Sigmoid colon (tissue), 7 donors: ENCODE results near the gene GOLPH3. TPM values are rescaled to one million over a fixed set of nuclear protein-coding genes. Genes with fewer than 3 reads are reported as not detected.
A peak's percentile ranks its signal among the peaks of the same experiment; 100 is the strongest.

Experiments
- DNase-seq: peaks from one replicate; pipeline ENCODE4 v3.0.0-alpha.2; 2019
- H3K27ac ChIP-seq, 4 donors: fragments of 200-600 bp; sonication (generic); one replicate each; pipeline ENCODE4 v1.5.1; 2016 to 2019; ENCODE audit warnings: mild to moderate bottlenecking in 1 of 4
- H3K27me3 ChIP-seq, 3 donors: fragments of 200-600 bp; sonication (generic); one replicate each; pipeline ENCODE4 v1.5.1; 2019; ENCODE audit warnings: mild to moderate bottlenecking in 1 of 3
- H3K36me3 ChIP-seq, 4 donors: fragments of 200-600 bp; sonication (generic); one replicate each; pipeline ENCODE4 v1.5.1; 2016 to 2019
- H3K4me1 ChIP-seq, 4 donors: fragments of 200-600 bp; sonication (generic); one replicate each; pipeline ENCODE4 v1.5.1; 2017 to 2019
- H3K4me3 ChIP-seq, 4 donors: fragments of 200-600 bp; sonication (generic); one replicate each; pipeline ENCODE4 v1.5.1; 2017 to 2019; ENCODE audit warnings: mild to moderate bottlenecking in 2 of 4, moderate library complexity in 1 of 4
- H3K9me3 ChIP-seq, 4 donors: fragments of 200-600 bp in 3 of 4; sonication (generic) in 3 of 4; one replicate each; pipeline versions ENCODE4 v1.5.1 to v1.6.1; 2013 to 2019
- EP300 ChIP-seq, 4 donors: sonication (generic); formaldehyde crosslinking; IDR thresholded peaks; one replicate each; pipeline ENCODE4 v1.6.1; 2017; ENCODE audit warnings: antibody characterized with exemption in 4 of 4
- POLR2A ChIP-seq, 2 donors: fragments of 450-650 bp; IDR thresholded peaks; one replicate each; pipeline ENCODE4 v1.6.1; 2016; ENCODE audit warnings: antibody characterized with exemption in 2 of 2, mild to moderate bottlenecking in 2 of 2, moderate library complexity in 2 of 2
- POLR2AphosphoS5 ChIP-seq, 4 donors: sonication (generic); formaldehyde crosslinking; IDR thresholded peaks; one replicate each; pipeline ENCODE4 v1.6.1; 2017; ENCODE audit warnings: antibody characterized with exemption in 4 of 4
- WGBS, 2 donors: extraction: QIAGEN DNeasy Blood & Tissue Kit; methylation state at CpG; one replicate each; pipeline ENCODE4 v1.1.7; 2013; 5-methylcytosine and 5-hydroxymethylcytosine counted together
- intact Hi-C: fragments of 100-400 bp; cut with DNase I; formaldehyde crosslinking; loops from one replicate; pipeline ENCODE4 v1.15.1; 2023
- polyA plus RNA-seq, 3 donors: library from polyadenylated mRNA; stranded (reverse); fragments of 200-250 nt; gene quantifications; one replicate each; pipeline ENCODE4 v1.2.3, GENCODE V29; 2013
- total RNA-seq, 4 donors: library from RNA; depleted of rRNA; stranded (reverse); fragments of >200 nt; gene quantifications; one replicate each; pipeline ENCODE4 v1.1.0, GENCODE V29; 2016
- TF ChIP-seq, protein P1 (sequence below), 4 experiments: fragments of 450-650 bp in 3 of 4; fragments of 200-600 bp in 1 of 4; IDR thresholded peaks; one replicate each; pipeline ENCODE4 v1.5.1; 2016 to 2019; ENCODE audit warnings: antibody characterized with exemption in 4 of 4, mild to moderate bottlenecking in 3 of 4, moderate library complexity in 2 of 4
- donor health status: healthy with polysubstance abuse.
- donor health status: Bipolar disorder and iron deficiency.
- donor health status: healthy.

The GOLPH3 gene
- total and polyA plus RNA-seq, 7 donors: 63.6 to 247 (median 170) TPM

DNA sequence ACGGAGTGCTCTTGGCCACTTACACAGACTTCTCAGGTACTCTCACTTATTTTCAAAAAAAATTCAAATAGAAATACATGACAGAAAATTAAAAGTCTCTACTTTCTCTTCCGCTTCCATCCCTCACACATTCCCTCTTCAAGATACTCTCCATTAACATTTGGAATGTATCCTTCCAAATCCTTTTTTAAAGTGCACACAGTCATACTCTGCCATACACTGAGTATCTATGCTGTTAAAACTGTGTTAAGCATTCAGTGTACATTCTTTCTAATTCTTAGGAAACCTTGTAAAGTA, 15.5 kb downstream of the GOLPH3 start:
- Histone ChIP-seq H3K4me3 (no peak overlapping the region), H3K27me3 (no peaks in the 10 kb centered on the region), H3K4me1 (peaks cover 0 to 66% (median 65%) of the 10 kb centered on the region in 4 donors), H3K9me3 (no peaks in the 10 kb centered on the region), H3K27ac (peak overlapping the region in 3 of 4 donors; percentile 31 to 55 (median 44)), H3K36me3 (peaks cover 0 to 4% (median 0%) of the 10 kb centered on the region in 4 donors)
- intact Hi-C loops: no loop called here
- no peak for DNase-seq
- 89 to 91% methylated on average over 2 of the region's 2 CpGs for WGBS, 2 donors
- TF ChIP-seq, protein P1, sequence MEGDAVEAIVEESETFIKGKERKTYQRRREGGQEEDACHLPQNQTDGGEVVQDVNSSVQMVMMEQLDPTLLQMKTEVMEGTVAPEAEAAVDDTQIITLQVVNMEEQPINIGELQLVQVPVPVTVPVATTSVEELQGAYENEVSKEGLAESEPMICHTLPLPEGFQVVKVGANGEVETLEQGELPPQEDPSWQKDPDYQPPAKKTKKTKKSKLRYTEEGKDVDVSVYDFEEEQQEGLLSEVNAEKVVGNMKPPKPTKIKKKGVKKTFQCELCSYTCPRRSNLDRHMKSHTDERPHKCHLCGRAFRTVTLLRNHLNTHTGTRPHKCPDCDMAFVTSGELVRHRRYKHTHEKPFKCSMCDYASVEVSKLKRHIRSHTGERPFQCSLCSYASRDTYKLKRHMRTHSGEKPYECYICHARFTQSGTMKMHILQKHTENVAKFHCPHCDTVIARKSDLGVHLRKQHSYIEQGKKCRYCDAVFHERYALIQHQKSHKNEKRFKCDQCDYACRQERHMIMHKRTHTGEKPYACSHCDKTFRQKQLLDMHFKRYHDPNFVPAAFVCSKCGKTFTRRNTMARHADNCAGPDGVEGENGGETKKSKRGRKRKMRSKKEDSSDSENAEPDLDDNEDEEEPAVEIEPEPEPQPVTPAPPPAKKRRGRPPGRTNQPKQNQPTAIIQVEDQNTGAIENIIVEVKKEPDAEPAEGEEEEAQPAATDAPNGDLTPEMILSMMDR (IDR thresholded peaks at IDR 0.05): no peak
- TF ChIP-seq POLR2AphosphoS5 (IDR thresholded peaks at IDR 0.05): no peak
- TF ChIP-seq EP300 (IDR thresholded peaks at IDR 0.05): no peak
- no peak for TF ChIP-seq POLR2A (IDR thresholded peaks at IDR 0.05)

DNA sequence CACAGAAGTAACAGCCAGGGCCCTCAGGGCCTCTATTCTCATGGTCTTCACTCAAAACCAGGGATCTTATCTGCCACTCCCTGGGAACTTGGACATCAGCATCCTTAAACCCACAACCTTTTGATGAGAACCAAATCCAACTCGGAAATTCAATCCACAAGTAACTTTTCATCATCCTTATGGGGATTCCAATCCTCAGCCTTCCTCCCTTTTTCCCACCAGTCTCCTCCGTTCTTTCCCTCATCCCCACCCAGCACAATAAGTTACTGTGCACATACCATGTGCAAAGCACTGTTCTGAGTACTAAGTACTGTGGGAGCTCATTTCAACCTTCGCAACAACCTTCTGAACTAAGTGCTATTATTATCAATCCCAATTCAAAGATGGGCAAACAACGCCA, 17.0 kb downstream of the GOLPH3 start:
- intact Hi-C loops: no loop called here
- Histone ChIP-seq H3K27me3 (no peaks in the 10 kb centered on the region), H3K9me3 (no peaks in the 10 kb centered on the region), H3K36me3 (peaks cover 0 to 4% (median 0%) of the 10 kb centered on the region in 4 donors), H3K4me1 (peaks cover 0 to 72% (median 67%) of the 10 kb centered on the region in 4 donors), H3K4me3 (no peak overlapping the region), H3K27ac (peak overlapping the region in 1 of 4 donors; percentile 2)
- TF ChIP-seq, protein P1 (IDR thresholded peaks at IDR 0.05): no peak
- no peak for TF ChIP-seq POLR2AphosphoS5 (IDR thresholded peaks at IDR 0.05)
- TF ChIP-seq POLR2A (IDR thresholded peaks at IDR 0.05): no peak
- 88 to 90% methylated on average over 4 of the region's 4 CpGs for WGBS, 2 donors
- DNase-seq: no peak

DNA sequence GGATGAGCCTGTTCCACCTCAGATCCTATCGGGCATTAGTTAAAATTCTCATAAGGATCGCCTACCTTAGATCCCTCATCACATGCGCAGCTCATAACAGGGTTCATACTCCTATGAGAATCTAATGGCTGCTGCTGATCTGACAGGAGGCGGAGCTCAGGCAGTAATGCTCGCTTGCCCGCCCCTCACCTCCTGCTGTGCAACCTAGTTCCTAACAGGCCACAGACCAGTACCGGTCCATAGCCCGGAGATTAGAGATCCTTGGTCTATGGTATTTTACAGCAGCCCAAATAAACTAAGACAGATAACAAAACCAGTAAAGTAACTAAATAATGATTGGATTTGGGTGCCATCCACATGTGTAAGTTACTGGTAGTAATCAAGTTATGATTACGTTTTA, 17.5 kb downstream of the GOLPH3 start:
- WGBS, 2 donors: 82 to 91% methylated on average over 9 of the region's 9 CpGs
- Histone ChIP-seq H3K27ac (no peak overlapping the region), H3K4me1 (peaks cover 0 to 76% (median 69%) of the 10 kb centered on the region in 4 donors), H3K9me3 (no peaks in the 10 kb centered on the region), H3K27me3 (no peaks in the 10 kb centered on the region), H3K4me3 (no peak overlapping the region), H3K36me3 (peaks cover 0 to 4% (median 0%) of the 10 kb centered on the region in 4 donors)
- intact Hi-C loops: no loop called here
- TF ChIP-seq POLR2A (IDR thresholded peaks at IDR 0.05): no peak
- TF ChIP-seq EP300 (IDR thresholded peaks at IDR 0.05): no peak
- TF ChIP-seq POLR2AphosphoS5 (IDR thresholded peaks at IDR 0.05): no peak
- TF ChIP-seq, protein P1 (IDR thresholded peaks at IDR 0.05): no peak
- no peak for DNase-seq

DNA sequence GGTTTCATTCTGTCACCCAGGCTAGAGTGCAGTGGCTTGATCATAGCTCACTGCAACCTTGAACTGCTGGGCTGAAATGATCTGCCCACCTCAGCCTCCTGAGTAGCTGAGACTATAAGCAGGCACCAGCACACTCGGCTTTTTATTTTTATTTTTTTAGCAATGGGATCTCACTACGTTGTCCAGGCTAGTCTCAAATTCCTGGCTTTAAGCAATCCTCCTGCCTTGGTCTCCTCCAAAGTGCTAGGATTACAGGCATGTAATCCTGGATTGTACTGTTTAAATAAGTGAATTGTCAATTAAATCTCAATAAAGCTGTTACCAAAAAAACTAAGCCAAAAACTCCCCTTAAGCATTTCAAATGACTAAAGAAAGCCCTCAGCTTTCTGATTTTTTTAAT, 18.9 kb downstream of the GOLPH3 start:
- Histone ChIP-seq H3K4me3 (no peak overlapping the region), H3K27me3 (no peaks in the 10 kb centered on the region), H3K9me3 (no peaks in the 10 kb centered on the region), H3K27ac (peak overlapping the region in 1 of 4 donors; percentile 37), H3K4me1 (peaks cover 0 to 86% (median 78%) of the 10 kb centered on the region in 4 donors), H3K36me3 (no peaks in the 10 kb centered on the region)
- WGBS, 2 donors: 93 to 95% methylated on average over 2 of the region's 2 CpGs
- TF ChIP-seq, protein P1 (IDR thresholded peaks at IDR 0.05): no peak
- DNase-seq: no peak
- intact Hi-C loops: no loop called here

DNA sequence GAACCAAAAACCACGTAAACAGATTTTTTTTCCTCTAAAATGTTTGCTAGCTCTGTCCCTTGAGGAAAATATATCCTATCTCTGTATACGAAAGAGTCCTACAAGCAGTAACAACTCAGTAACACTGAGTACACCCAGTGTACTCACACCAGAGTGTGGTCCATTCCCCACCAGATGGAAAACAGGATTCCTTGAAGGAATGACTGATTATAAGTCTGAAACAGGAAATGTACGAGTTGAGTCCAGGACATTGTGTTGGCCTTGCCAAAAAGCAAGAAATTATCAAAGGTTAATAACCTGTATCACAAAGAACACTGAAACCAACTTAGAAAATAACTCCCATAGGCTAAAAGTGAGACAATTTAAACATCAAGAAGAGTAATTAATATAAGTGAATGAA, 20.4 kb downstream of the GOLPH3 start:
- H3K4me1 ChIP-seq: peaks cover 0 to 86% (median 77%) of the 10 kb centered on the region in 4 donors

More for the DNA sequence above, 20.4 kb downstream of the GOLPH3 start:
- no peaks in the 10 kb centered on the region for H3K9me3 ChIP-seq
- no peak for DNase-seq
- H3K4me3 ChIP-seq: no peak overlapping the region
- 61 to 66% methylated on average over 3 of the region's 3 CpGs for WGBS, 2 donors
- H3K27ac ChIP-seq: peak overlapping the region in 2 of 4 donors; percentile 17 to 37
- H3K36me3 ChIP-seq: no peaks in the 10 kb centered on the region
- intact Hi-C loops: no loop called here
- no peaks in the 10 kb centered on the region for H3K27me3 ChIP-seq
- peak in 1 of 4 donors; percentile 33 for TF ChIP-seq POLR2AphosphoS5 (IDR thresholded peaks at IDR 0.05)
- TF ChIP-seq POLR2A (IDR thresholded peaks at IDR 0.05): no peak
